OCI-LY1 (cell line): ENCODE data around the gene GRM2.

Experiments used
- H2AFZ ChIP-seq: fragments of 200-600 bp; sonication (generic), shearing (Covaris generic); 2 replicates; pipeline ENCODE4 v1.6.0; 2014; ENCODE audit warnings: antibody characterized with exemption, mild to moderate bottlenecking, low read length
- H3F3A ChIP-seq: fragments of 200-600 bp; sonication (generic), shearing (Covaris generic); 2 replicates; pipeline ENCODE4 v1.6.0; 2014; ENCODE audit warnings: mild to moderate bottlenecking, antibody characterized with exemption, low read length, moderate library complexity; ENCODE audit not compliant: insufficient read depth
- H3K27ac ChIP-seq: fragments of 200-600 bp; sonication (generic); 2 replicates; pipeline ENCODE4 v1.5.1; 2014; ENCODE audit warnings: low read length, mixed run types, mild to moderate bottlenecking, low read depth; ENCODE audit not compliant: poor library complexity, severe bottlenecking
- H3K27me3 ChIP-seq: fragments of 200-600 bp; sonication (generic); 2 replicates; pipeline ENCODE4 v1.6.0; 2014; ENCODE audit warnings: antibody characterized with exemption, mild to moderate bottlenecking, low read length, moderate library complexity; ENCODE audit not compliant: insufficient read depth
- H3K36me3 ChIP-seq: fragments of 200-600 bp; sonication (generic); 2 replicates; pipeline ENCODE4 v1.6.1; 2014; ENCODE audit warnings: mild to moderate bottlenecking, antibody characterized with exemption, low read length, moderate library complexity, mixed read lengths; ENCODE audit not compliant: insufficient read depth
- H3K4me1 ChIP-seq: fragments of 200-600 bp; sonication (generic); 2 replicates; pipeline ENCODE4 v1.5.1; 2014; ENCODE audit warnings: mild to moderate bottlenecking, low read length, moderate library complexity; ENCODE audit not compliant: insufficient read depth, severe bottlenecking
- H3K4me2 ChIP-seq: fragments of 200-600 bp; sonication (generic), shearing (Covaris generic); 2 replicates; pipeline ENCODE4 v1.6.1; 2014; ENCODE audit warnings: low read length
- H3K4me3 ChIP-seq: fragments of 200-600 bp; sonication (generic); 2 replicates; pipeline ENCODE4 v1.5.1; 2014; ENCODE audit warnings: low read length, low read depth, mild to moderate bottlenecking, mixed read lengths; ENCODE audit not compliant: poor library complexity, severe bottlenecking
- H3K79me2 ChIP-seq: fragments of 200-600 bp; shearing (Covaris generic); 2 replicates; pipeline ENCODE4 v1.6.1; 2016; ENCODE audit warnings: mixed run types, low read length, mixed read lengths; ENCODE audit not compliant: insufficient read depth
- H3K9ac ChIP-seq: fragments of 200-600 bp; sonication (generic), shearing (Covaris generic); 2 replicates; pipeline ENCODE4 v1.6.1; 2014; ENCODE audit warnings: mild to moderate bottlenecking, low read length, mixed read lengths
- H3K9me2 ChIP-seq: fragments of 200-600 bp; sonication (generic), shearing (Covaris generic); 2 replicates; pipeline ENCODE4 v1.6.1; 2014; ENCODE audit warnings: low read depth, mild to moderate bottlenecking, low read length, mixed read lengths
- H3K9me3 ChIP-seq: fragments of 200-600 bp; shearing (Covaris generic); 2 replicates; pipeline ENCODE4 v1.6.1; 2014; ENCODE audit warnings: low read length, mixed read lengths
- H4K20me1 ChIP-seq: fragments of 200-600 bp; sonication (generic), shearing (Covaris generic); 2 replicates; pipeline ENCODE4 v1.6.0; 2016; ENCODE audit warnings: mild to moderate bottlenecking, low read length; ENCODE audit not compliant: insufficient read depth
- CTCF ChIP-seq: fragments of 200-600 bp; sonication (generic), shearing (Covaris generic); IDR thresholded peaks from 2 replicates; pipeline ENCODE4 v1.5.1; 2017; ENCODE audit warnings: mild to moderate bottlenecking, antibody characterized with exemption, low read length, moderate library complexity, mixed read lengths
- EZH2 ChIP-seq: fragments of 200-600 bp; sonication (generic), shearing (Covaris generic); IDR thresholded peaks from 2 replicates; pipeline ENCODE4 v1.8.0; 2017; ENCODE audit warnings: borderline replicate concordance, mixed run types, mild to moderate bottlenecking, antibody characterized with exemption, low read length, moderate library complexity, mixed read lengths

Gene GRM2

GRCh38 chr3:51700403-51700802 lies 6.5 kb upstream of the GRM2 start:
- Histone ChIP-seq H3K4me1 (no peaks in the 10 kb centered on the region), H3K9me3 (no peaks in the 10 kb centered on the region), H3K9ac (no peak overlapping the region), H2AFZ (no peak overlapping the region), H3K4me3 (no peak overlapping the region), H3F3A (no peaks in the 10 kb centered on the region), H3K36me3 (peaks cover 75% of the 10 kb centered on the region), H3K79me2 (no peaks in the 10 kb centered on the region), H3K27me3 (no peaks in the 10 kb centered on the region), H4K20me1 (no peaks in the 10 kb centered on the region), H3K9me2 (no peaks in the 10 kb centered on the region), H3K4me2 (no peak overlapping the region), H3K27ac (no peak overlapping the region)
- TF ChIP-seq CTCF (no peak), EZH2 (no peak)

- no peak overlapping the region for H2AFZ ChIP-seq
- peaks cover 62% of the 10 kb centered on the region for H3K36me3 ChIP-seq
- H3K79me2 ChIP-seq, result no peaks in the 10 kb centered on the region
- H3K4me1 ChIP-seq, result no peaks in the 10 kb centered on the region
- no peak overlapping the region for H3K4me3 ChIP-seq
- no peak overlapping the region for H3K9ac ChIP-seq
- H3F3A ChIP-seq, result no peaks in the 10 kb centered on the region
- TF ChIP-seq CTCF, result no peak
- no peak for TF ChIP-seq EZH2
- no peaks in the 10 kb centered on the region for H3K9me2 ChIP-seq
- no peaks in the 10 kb centered on the region for H3K9me3 ChIP-seq
- H3K27me3 ChIP-seq, result no peaks in the 10 kb centered on the region
- H3K27ac ChIP-seq, result no peak overlapping the region
- H4K20me1 ChIP-seq, result no peaks in the 10 kb centered on the region
- H3K4me2 ChIP-seq, result no peak overlapping the region
Measured at GRCh38 chr3:51702156-51702555, 4.7 kb upstream of the GRM2 start.

- no peaks in the 10 kb centered on the region for H3K4me1 ChIP-seq
- H2AFZ ChIP-seq, result no peak overlapping the region
- no peak overlapping the region for H3K4me3 ChIP-seq
- no peak overlapping the region for H3K9ac ChIP-seq
- H4K20me1 ChIP-seq, result no peaks in the 10 kb centered on the region
- H3K9me3 ChIP-seq, result no peaks in the 10 kb centered on the region
- no peak overlapping the region for H3K4me2 ChIP-seq
- no peaks in the 10 kb centered on the region for H3K79me2 ChIP-seq
- no peak overlapping the region for H3K27ac ChIP-seq
- no peaks in the 10 kb centered on the region for H3K9me2 ChIP-seq
- peaks cover 52% of the 10 kb centered on the region for H3K36me3 ChIP-seq
- no peaks in the 10 kb centered on the region for H3K27me3 ChIP-seq
- TF ChIP-seq EZH2 (no peak), CTCF (no peak)
- no peaks in the 10 kb centered on the region for H3F3A ChIP-seq
Measured at GRCh38 chr3:51703068-51703760, 3.7 kb upstream of the GRM2 start.
